HT1080 (cell line): Measurements from ENCODE around the gene AURKA. TPM values are rescaled to one million over a fixed set of nuclear protein-coding genes. Genes with fewer than 3 reads are reported as not detected.
A peak's percentile ranks its signal among the peaks of the same experiment; 100 is the strongest.
"Not testable (repeated sequence)": the region's sequence is repeated elsewhere in the genome, so short reads cannot be mapped to it uniquely, and the experiment has no call there.

Source experiments
- DNase-seq: peaks from one replicate; pipeline ENCODE4 v3.0.0-alpha.2; 2015; ENCODE audit warnings: low read depth
- total RNA-seq: library from RNA; depleted of rRNA; stranded (reverse); fragments of >200 nt; shearing (Covaris generic); gene quantifications from 2 replicates; pipeline ENCODE4 v1.2.3, GENCODE V29; 2014

The AURKA gene
- total RNA-seq, 1 experiment from 2014 or later = 148 TPM

GRCh38 chr20:56391596-56392131 lies 351 bp downstream of the AURKA start:
- DNase-seq = no peak

- no peak for DNase-seq
Observed at GRCh38 chr20:56391037-56391436, 978 bp downstream of the AURKA start.

GRCh38 chr20:56390396-56390795 lies 1.6 kb downstream of the AURKA start:
- not testable (repeated sequence) for DNase-seq

GRCh38 chr20:56389807-56390206 lies 2.2 kb downstream of the AURKA start:
- no peak for DNase-seq

- DNase-seq = no peak
Observed at GRCh38 chr20:56388882-56389281, 3.1 kb downstream of the AURKA start.

- DNase-seq = no peak
Observed at GRCh38 chr20:56386219-56386618, 5.8 kb downstream of the AURKA start.

- no peak for DNase-seq
Observed at GRCh38 chr20:56385130-56385529, 6.9 kb downstream of the AURKA start.

- no peak for DNase-seq
Observed at GRCh38 chr20:56383334-56383733, 8.7 kb downstream of the AURKA start.

- DNase-seq = no peak
Observed at GRCh38 chr20:56382696-56383095, 9.3 kb downstream of the AURKA start.

- no peak for DNase-seq
Observed at GRCh38 chr20:56381501-56381900, 10.5 kb downstream of the AURKA start.

- DNase-seq = no peak
Observed at GRCh38 chr20:56380375-56380774, 11.6 kb downstream of the AURKA start.

- no peak for DNase-seq
Observed at GRCh38 chr20:56378386-56378785, 13.6 kb downstream of the AURKA start.

- DNase-seq = no peak
Observed at GRCh38 chr20:56376331-56376730, 15.7 kb downstream of the AURKA start.

- peak; percentile 89 for DNase-seq
Observed at GRCh38 chr20:56373942-56374341, 18.1 kb downstream of the AURKA start.

- DNase-seq = no peak
Observed at GRCh38 chr20:56372850-56373249, 19.2 kb downstream of the AURKA start.

- DNase-seq = no peak
Observed at GRCh38 chr20:56371977-56372376, 20.0 kb downstream of the AURKA start.

GRCh38 chr20:56369179-56369578 lies 22.8 kb downstream of the AURKA start:
- DNase-seq = no peak

- DNase-seq = no peak
Observed at GRCh38 chr20:56368351-56369134, 23.5 kb downstream of the AURKA start.

GRCh38 chr20:56363491-56363890 lies 28.5 kb downstream of the AURKA start:
- DNase-seq = no peak

- no peak for DNase-seq
Observed at GRCh38 chr20:56362833-56363413, 29.1 kb downstream of the AURKA start.

GRCh38 chr20:56361900-56362299 lies 30.1 kb downstream of the AURKA start:
- DNase-seq = no peak

- DNase-seq = no peak
Observed at GRCh38 chr20:56360908-56361205, 31.2 kb downstream of the AURKA start.
